K562 (cell line): ENCODE data around the gene MGST3. TPM values are rescaled to one million over a fixed set of nuclear protein-coding genes. Genes with fewer than 3 reads are reported as not detected.

Experiments used
- BCOR ChIP-seq: fragments of 450-650 bp; IDR thresholded peaks from 2 replicates; pipeline ENCODE4 v1.6.1; 2016
- MCM2 ChIP-seq: fragments of 450-650 bp; IDR thresholded peaks from 2 replicates; pipeline ENCODE4 v1.6.1; 2017; ENCODE audit warnings: low read depth, mild to moderate bottlenecking
- MTA2 ChIP-seq: fragments of 450-650 bp; IDR thresholded peaks from 2 replicates; pipeline ENCODE4 v1.6.1; 2016; ENCODE audit warnings: low read depth
- NR2C1 ChIP-seq, 2 experiments: fragments of 450-650 bp; IDR thresholded peaks; 2 replicates each; pipeline ENCODE4 v1.6.1; 2017; ENCODE audit warnings: mild to moderate bottlenecking in 2 of 2, antibody characterized with exemption in 1 of 2, inconsistent platforms in 1 of 2, missing compliant biosample characterization in 1 of 2, missing genetic modification characterization in 1 of 2
- RBM14 ChIP-seq: fragments of 200-400 bp; formaldehyde crosslinking; IDR thresholded peaks from 2 replicates; pipeline ENCODE4 v1.6.1; 2018; ENCODE audit warnings: low read depth, mild to moderate bottlenecking, low read length, moderate library complexity, borderline replicate concordance; ENCODE audit not compliant: insufficient read depth
- RBM15 ChIP-seq: fragments of 200-400 bp; formaldehyde crosslinking; IDR thresholded peaks from 2 replicates; pipeline ENCODE4 v1.6.1; 2018; ENCODE audit warnings: mild to moderate bottlenecking, low read length, moderate library complexity; ENCODE audit not compliant: insufficient read depth
- SP1 ChIP-seq: sonication (generic); formaldehyde crosslinking; IDR thresholded peaks from 2 replicates; pipeline ENCODE4 v1.8.1; 2022; ENCODE audit warnings: mild to moderate bottlenecking, missing genetic modification reagents
- SRSF9 ChIP-seq: fragments of 200-400 bp; formaldehyde crosslinking; IDR thresholded peaks from 2 replicates; pipeline ENCODE4 v1.6.1; 2017; ENCODE audit warnings: low read depth, low read length, borderline replicate concordance
- TBP ChIP-seq: optimal IDR thresholded peaks from 2 replicates; pipeline ENCODE3; 2011; ENCODE audit warnings: low read depth, low read length, improper control_type of control experiment
- polyA plus RNA-seq, 8 experiments: library from polyadenylated mRNA; depleted of rRNA in 4 of 8; stranded (reverse) in 5 of 8; unstranded in 3 of 8; fragments of >200 nt; fragmentation: Nextera tagmentation in 2 of 8; fragmentation: Illumina TruSeq in 1 of 8; extraction: Ambion mirVana in 2 of 8; extraction: Trizol in 1 of 8; gene quantifications; 2 replicates each; pipeline versions ENCODE4 v1.2.1 to v1.2.3, GENCODE V29; 2011 to 2014; ENCODE audit warnings: inconsistent platforms in 1 of 8, missing spikeins in 1 of 8
- total RNA-seq, 7 experiments: library from RNA; depleted of rRNA in 6 of 7; stranded (reverse); fragments of >200 nt in 6 of 7; fragmentation: Illumina TruSeq in 2 of 7; extraction: Trizol in 2 of 7; gene quantifications; 2 replicates each; pipeline versions ENCODE4 v1.2.1 to v1.2.3, GENCODE V29; 2011 to 2021; ENCODE audit warnings: low replicate concordance in 1 of 7
- TF ChIP-seq, protein P1 (sequence below): fragments of 200-800 bp; sonication (Bioruptor generic); IDR thresholded peaks from 2 replicates; pipeline ENCODE4 v1.6.1; 2016; ENCODE audit warnings: missing genetic modification characterization, missing compliant biosample characterization
- TF ChIP-seq, protein P2 (sequence below): fragments of 450-650 bp; IDR thresholded peaks from 2 replicates; pipeline ENCODE4 v1.6.1; 2016; ENCODE audit warnings: borderline replicate concordance
- TF ChIP-seq, protein P3 (sequence below): fragments of 250-450 bp; sonication (Bioruptor Pico); IDR thresholded peaks from 2 replicates; pipeline ENCODE4 v1.9.0; 2021; ENCODE audit warnings: mild to moderate bottlenecking
- TF ChIP-seq, protein P4 (sequence below), 2 experiments: fragments of 450-650 bp in 1 of 2; IDR thresholded peaks; 2 replicates each; pipeline ENCODE4 v1.6.1; 2011 to 2017; ENCODE audit warnings: low read depth in 2 of 2, antibody characterized with exemption in 1 of 2, borderline replicate concordance in 1 of 2, low read length in 1 of 2, mild to moderate bottlenecking in 1 of 2, mixed read lengths in 1 of 2; ENCODE audit not compliant: control insufficient read depth in 1 of 2
- TF ChIP-seq, protein P5 (sequence below): sonication (generic); formaldehyde crosslinking; IDR thresholded peaks from 2 replicates; pipeline ENCODE4 v1.8.0; 2022; ENCODE audit warnings: mild to moderate bottlenecking, missing genetic modification reagents

MGST3 gene
- total and polyA plus RNA-seq, 9 of the 15 experiments (the other 6 are each of a cell fraction or from before 2014, with no cell fraction given) = 70.7 to 287 (median 105) TPM

DNA sequence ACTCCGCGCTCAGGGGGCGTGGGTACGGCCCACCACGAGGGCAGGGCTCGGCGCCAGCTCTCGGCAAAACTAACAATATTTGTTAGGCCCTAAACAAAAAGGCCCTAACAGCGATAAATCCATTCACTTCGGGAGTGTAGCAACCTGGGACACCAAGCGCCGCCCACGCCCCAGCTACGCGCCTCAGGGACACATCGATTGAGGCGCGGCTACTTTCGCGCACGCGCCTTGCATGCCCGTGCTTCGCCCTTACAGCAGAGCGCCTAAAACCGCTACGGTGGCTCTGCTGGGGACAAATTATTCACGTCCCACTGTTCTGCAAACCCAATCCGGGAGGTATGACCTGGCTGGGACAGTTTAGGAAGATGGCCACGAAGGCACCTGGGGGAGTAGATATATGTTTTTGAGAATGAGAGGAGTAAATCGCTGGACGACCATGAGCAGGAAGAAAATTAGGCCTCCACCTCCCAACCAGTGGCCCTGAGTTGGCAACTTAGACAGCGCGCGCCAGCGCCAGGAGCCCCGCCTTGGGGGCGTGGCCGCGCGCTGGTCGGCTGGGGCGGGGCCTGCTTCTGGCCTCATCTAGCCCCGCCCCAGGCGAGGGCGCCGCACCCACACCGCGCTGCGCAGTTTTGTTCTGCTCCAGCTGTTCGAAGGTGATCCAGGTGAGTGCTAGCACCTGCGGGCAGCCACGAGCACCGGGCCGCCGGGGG lies at the start of gene MGST3 (continued):
- TF ChIP-seq, protein P1, sequence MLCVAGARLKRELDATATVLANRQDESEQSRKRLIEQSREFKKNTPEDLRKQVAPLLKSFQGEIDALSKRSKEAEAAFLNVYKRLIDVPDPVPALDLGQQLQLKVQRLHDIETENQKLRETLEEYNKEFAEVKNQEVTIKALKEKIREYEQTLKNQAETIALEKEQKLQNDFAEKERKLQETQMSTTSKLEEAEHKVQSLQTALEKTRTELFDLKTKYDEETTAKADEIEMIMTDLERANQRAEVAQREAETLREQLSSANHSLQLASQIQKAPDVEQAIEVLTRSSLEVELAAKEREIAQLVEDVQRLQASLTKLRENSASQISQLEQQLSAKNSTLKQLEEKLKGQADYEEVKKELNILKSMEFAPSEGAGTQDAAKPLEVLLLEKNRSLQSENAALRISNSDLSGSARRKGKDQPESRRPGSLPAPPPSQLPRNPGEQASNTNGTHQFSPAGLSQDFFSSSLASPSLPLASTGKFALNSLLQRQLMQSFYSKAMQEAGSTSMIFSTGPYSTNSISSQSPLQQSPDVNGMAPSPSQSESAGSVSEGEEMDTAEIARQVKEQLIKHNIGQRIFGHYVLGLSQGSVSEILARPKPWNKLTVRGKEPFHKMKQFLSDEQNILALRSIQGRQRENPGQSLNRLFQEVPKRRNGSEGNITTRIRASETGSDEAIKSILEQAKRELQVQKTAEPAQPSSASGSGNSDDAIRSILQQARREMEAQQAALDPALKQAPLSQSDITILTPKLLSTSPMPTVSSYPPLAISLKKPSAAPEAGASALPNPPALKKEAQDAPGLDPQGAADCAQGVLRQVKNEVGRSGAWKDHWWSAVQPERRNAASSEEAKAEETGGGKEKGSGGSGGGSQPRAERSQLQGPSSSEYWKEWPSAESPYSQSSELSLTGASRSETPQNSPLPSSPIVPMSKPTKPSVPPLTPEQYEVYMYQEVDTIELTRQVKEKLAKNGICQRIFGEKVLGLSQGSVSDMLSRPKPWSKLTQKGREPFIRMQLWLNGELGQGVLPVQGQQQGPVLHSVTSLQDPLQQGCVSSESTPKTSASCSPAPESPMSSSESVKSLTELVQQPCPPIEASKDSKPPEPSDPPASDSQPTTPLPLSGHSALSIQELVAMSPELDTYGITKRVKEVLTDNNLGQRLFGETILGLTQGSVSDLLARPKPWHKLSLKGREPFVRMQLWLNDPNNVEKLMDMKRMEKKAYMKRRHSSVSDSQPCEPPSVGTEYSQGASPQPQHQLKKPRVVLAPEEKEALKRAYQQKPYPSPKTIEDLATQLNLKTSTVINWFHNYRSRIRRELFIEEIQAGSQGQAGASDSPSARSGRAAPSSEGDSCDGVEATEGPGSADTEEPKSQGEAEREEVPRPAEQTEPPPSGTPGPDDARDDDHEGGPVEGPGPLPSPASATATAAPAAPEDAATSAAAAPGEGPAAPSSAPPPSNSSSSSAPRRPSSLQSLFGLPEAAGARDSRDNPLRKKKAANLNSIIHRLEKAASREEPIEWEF = no peak
- TF ChIP-seq RBM15 (no peak), MCM2 (no peak), RBM14 (no peak), SRSF9 (no peak), NR2C1 (IDR thresholded peaks at IDR 0.05) (no peak), NR2C1 (tag; IDR thresholded peaks at IDR 0.05) (no peak), TBP (peak; percentile 88), MTA2 (no peak; the same call in 1 of the 2 replicates), BCOR (no peak), SP1 (CRISPR knock-in tag) (peak; percentile 80)
- TF ChIP-seq, protein P2, sequence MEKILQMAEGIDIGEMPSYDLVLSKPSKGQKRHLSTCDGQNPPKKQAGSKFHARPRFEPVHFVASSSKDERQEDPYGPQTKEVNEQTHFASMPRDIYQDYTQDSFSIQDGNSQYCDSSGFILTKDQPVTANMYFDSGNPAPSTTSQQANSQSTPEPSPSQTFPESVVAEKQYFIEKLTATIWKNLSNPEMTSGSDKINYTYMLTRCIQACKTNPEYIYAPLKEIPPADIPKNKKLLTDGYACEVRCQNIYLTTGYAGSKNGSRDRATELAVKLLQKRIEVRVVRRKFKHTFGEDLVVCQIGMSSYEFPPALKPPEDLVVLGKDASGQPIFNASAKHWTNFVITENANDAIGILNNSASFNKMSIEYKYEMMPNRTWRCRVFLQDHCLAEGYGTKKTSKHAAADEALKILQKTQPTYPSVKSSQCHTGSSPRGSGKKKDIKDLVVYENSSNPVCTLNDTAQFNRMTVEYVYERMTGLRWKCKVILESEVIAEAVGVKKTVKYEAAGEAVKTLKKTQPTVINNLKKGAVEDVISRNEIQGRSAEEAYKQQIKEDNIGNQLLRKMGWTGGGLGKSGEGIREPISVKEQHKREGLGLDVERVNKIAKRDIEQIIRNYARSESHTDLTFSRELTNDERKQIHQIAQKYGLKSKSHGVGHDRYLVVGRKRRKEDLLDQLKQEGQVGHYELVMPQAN = peak; percentile 73; the same call in 1 of the 2 replicates
- TF ChIP-seq, protein P3, sequence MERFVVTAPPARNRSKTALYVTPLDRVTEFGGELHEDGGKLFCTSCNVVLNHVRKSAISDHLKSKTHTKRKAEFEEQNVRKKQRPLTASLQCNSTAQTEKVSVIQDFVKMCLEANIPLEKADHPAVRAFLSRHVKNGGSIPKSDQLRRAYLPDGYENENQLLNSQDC (CRISPR knock-in tag) = no peak
- TF ChIP-seq, protein P4, sequence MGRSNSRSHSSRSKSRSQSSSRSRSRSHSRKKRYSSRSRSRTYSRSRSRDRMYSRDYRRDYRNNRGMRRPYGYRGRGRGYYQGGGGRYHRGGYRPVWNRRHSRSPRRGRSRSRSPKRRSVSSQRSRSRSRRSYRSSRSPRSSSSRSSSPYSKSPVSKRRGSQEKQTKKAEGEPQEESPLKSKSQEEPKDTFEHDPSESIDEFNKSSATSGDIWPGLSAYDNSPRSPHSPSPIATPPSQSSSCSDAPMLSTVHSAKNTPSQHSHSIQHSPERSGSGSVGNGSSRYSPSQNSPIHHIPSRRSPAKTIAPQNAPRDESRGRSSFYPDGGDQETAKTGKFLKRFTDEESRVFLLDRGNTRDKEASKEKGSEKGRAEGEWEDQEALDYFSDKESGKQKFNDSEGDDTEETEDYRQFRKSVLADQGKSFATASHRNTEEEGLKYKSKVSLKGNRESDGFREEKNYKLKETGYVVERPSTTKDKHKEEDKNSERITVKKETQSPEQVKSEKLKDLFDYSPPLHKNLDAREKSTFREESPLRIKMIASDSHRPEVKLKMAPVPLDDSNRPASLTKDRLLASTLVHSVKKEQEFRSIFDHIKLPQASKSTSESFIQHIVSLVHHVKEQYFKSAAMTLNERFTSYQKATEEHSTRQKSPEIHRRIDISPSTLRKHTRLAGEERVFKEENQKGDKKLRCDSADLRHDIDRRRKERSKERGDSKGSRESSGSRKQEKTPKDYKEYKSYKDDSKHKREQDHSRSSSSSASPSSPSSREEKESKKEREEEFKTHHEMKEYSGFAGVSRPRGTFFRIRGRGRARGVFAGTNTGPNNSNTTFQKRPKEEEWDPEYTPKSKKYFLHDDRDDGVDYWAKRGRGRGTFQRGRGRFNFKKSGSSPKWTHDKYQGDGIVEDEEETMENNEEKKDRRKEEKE (IDR thresholded peaks at IDR 0.05; ENCODE audit: borderline replicate concordance in 1 of 2, control insufficient read depth in 1 of 2, low read depth in 2 of 2, low read length in 1 of 2) = no peak
- TF ChIP-seq, protein P5, sequence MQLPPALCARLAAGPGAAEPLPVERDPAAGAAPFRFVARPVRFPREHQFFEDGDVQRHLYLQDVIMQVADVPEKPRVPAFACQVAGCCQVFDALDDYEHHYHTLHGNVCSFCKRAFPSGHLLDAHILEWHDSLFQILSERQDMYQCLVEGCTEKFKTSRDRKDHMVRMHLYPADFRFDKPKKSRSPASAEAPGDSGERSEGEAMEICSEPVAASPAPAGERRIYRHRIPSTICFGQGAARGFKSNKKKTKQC (CRISPR knock-in tag) = peak; percentile 67; the same call in 1 of the 2 replicates
